ENCODE results near the gene FAM89B. TPM values are rescaled to one million over a fixed set of nuclear protein-coding genes. Genes with fewer than 3 reads are reported as not detected.
A peak's percentile ranks its signal among the peaks of the same experiment; 100 is the strongest.

The FAM89B gene
- total RNA-seq, 4 donors from 2014 or later: 86.6 to 154 (median 119) TPM

DNA sequence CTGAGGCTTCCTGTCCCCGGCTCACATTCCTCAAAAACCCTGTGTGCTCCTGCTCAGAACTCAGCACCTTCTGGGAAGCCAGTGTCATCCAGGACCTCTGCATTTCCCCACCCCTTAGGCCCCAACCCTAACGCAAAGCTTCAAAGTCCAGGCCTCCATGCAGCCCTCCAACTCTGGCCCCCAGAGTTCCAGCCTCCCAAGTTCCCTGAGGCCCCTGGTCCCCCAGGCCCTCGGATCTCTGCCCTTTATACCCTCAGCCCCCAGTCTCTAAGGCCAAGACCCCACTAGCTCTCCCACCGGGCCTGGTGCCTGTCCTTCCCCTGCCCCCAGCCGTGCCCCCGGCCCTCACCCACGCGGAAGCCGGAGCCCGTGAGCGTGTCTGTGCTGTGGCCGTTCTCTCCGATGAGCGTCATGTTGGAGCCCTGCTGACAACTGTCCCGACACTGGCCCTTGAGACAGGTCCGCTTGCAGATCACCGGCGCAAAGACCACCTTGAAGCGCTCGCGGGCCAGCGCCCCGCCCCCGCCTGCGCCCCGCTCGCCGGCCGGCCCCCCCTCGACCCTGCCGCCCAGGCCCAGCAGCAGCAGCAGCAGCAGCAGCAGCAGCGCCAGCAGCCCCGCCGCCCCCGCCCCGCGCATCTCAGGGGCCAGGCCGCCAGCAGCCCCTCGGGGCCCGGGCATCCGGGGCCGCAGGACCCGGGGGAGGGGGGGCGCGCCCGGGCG is 14.9 kb upstream of the FAM89B start:
- peak overlapping the region; percentile 95 to 99 (median 97) for H3K27ac ChIP-seq
- H3K4me1 ChIP-seq: peaks cover 61% of the 10 kb centered on the region in 2 donors
- H3K9me3 ChIP-seq: no peaks in the 10 kb centered on the region
- in situ Hi-C loops (cut with MboI; ENCODE audit: low sequenced_read_pairs in 4 of 4): no loop called here
- ATAC-seq: no peak
- intact Hi-C loops (cut with DNase I; ENCODE audit: low total_unique reads): loop anchor here (1.0 kb wide), 1 partner anchor 17 kb away; no protein-coding TSS in a partner anchor
- H3K36me3 ChIP-seq: no peaks in the 10 kb centered on the region
- H3K4me3 ChIP-seq: peak overlapping the region; percentile 55 to 70 (median 63)
- TF ChIP-seq POLR2A (IDR thresholded peaks at IDR 0.05): no peak
- TF ChIP-seq, protein P1, sequence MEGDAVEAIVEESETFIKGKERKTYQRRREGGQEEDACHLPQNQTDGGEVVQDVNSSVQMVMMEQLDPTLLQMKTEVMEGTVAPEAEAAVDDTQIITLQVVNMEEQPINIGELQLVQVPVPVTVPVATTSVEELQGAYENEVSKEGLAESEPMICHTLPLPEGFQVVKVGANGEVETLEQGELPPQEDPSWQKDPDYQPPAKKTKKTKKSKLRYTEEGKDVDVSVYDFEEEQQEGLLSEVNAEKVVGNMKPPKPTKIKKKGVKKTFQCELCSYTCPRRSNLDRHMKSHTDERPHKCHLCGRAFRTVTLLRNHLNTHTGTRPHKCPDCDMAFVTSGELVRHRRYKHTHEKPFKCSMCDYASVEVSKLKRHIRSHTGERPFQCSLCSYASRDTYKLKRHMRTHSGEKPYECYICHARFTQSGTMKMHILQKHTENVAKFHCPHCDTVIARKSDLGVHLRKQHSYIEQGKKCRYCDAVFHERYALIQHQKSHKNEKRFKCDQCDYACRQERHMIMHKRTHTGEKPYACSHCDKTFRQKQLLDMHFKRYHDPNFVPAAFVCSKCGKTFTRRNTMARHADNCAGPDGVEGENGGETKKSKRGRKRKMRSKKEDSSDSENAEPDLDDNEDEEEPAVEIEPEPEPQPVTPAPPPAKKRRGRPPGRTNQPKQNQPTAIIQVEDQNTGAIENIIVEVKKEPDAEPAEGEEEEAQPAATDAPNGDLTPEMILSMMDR (IDR thresholded peaks at IDR 0.05 in 4 of 5, conservative IDR thresholded peaks at IDR 0.05 in 1 of 5): no peak
- H3K27me3 ChIP-seq: no peaks in the 10 kb centered on the region
- DNase-seq: no peak

DNA sequence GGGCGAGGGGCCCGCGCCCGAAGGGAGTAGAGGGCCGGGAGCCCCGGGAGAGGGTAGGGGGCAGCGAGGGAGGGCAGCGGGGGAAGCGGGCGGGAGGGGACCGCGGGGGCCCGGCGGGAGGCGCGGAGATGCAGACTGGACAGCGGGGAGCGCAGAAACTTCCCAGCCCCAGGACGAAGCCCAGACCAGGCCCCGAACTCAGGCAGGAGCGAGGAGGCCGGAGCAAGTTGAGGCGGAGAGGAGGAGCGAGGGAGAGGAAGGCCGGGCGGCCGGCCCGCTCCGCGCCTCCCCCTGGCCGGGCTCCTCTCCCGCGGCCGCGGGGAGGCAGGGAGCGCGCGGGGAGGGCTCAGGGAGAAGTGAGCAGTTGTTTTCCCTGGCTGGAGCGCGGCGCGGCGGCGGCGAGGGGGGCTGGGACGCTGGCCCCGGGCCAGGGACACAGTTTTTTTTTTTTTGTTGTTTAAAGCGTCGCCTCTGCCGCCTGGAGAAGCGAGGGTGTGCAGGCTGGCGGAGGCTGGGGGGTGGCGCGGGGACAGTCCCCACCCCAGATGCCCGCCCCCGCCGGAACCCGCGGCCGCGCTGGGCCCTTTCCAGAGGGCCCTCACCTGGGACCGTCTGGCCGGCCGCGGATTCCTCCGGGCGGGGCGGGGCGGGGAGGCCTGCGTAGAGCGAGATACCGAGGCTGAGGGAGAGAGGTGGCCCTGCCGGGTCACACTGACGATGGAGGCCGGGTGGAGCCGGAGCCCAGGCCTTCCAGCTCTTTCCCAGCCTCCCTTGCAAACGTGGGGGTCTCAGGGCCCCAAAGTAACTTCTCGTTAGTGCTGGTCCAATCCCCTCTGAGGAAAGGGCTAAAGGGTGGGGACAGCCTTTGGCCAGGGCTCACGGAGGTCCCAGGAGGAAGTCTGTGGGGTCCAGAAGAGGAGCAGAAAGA is 14.1 kb upstream of the FAM89B start, which contains the start of gene LTBP3:
Gene LTBP3 (minus strand): TSS at position 358 of the 928 bp plus-strand sequence. CDS start 400 bp downstream, outside the sequence.
- ATAC-seq: peak; percentile 67 to 73
- Histone ChIP-seq H3K27me3 (no peaks in the 10 kb centered on the region), H3K4me1 (peaks cover 61 to 62% of the 10 kb centered on the region in 2 donors), H3K4me3 (peak within 1 kb of the TSS; percentile 55 to 70 (median 63)), H3K9me3 (no peaks in the 10 kb centered on the region), H3K27ac (peak within 1 kb of the TSS; percentile 95 to 99 (median 97)), H3K36me3 (no peaks in the 10 kb centered on the region)
- peak; percentile 67 to 86 for DNase-seq
- in situ Hi-C loops (cut with MboI; ENCODE audit: low sequenced_read_pairs in 4 of 4) (no loop called here), intact Hi-C loops (cut with DNase I; ENCODE audit: low total_unique reads) (loop anchor here (1.0 kb wide), 1 partner anchor 18 kb away; no protein-coding TSS in a partner anchor)
- peak; percentile 52 to 54 for TF ChIP-seq POLR2A (IDR thresholded peaks at IDR 0.05)
- TF ChIP-seq, protein P1 (IDR thresholded peaks at IDR 0.05 in 4 of 5, conservative IDR thresholded peaks at IDR 0.05 in 1 of 5): peak in 3 of 5 experiments; percentile 18 to 27 (median 24)

DNA sequence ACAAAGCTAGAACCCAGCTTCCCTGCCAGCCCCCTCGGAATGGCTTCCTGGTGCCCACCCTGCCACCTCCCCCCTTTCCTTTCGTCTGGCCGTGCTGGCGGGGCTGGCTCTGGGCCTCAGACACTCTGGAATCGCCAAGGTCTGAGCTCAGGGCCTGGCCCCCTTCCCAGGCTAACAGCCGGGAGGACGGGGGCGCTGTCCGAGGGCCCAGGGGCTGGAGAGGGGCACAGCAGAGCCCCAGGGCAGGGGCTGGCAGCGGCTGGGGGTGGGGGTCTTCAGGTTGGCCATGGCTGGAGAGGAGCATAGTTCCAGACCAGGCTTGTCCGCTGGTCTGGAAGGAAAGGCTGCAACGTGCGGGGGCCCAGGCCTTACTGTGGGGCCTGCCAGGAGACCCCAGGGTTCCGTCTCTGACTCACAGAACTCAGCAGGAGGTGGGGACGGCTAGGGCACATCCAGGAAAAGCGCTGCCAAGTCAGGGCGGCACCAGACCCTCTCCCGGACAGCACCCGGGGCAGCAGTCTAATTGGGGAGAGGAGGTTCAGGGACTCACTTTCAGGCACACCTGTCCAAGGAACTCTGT is 13.3 kb upstream of the FAM89B start:
- Histone ChIP-seq H3K36me3 (no peaks in the 10 kb centered on the region), H3K27ac (peak overlapping the region; percentile 95 to 99 (median 97)), H3K4me3 (peak overlapping the region; percentile 55 to 70 (median 63)), H3K9me3 (no peaks in the 10 kb centered on the region), H3K4me1 (peaks cover 61 to 62% of the 10 kb centered on the region in 2 donors), H3K27me3 (no peaks in the 10 kb centered on the region)
- intact Hi-C loops (cut with DNase I; ENCODE audit: low total_unique reads) (loop anchor here (1.0 kb wide), 1 partner anchor 19 kb away; no protein-coding TSS in a partner anchor), in situ Hi-C loops (cut with MboI; ENCODE audit: low sequenced_read_pairs in 4 of 4) (no loop called here)
- TF ChIP-seq, protein P1 (IDR thresholded peaks at IDR 0.05 in 4 of 5, conservative IDR thresholded peaks at IDR 0.05 in 1 of 5): peak in 1 of 5 experiments; percentile 13
- no peak for TF ChIP-seq POLR2A (IDR thresholded peaks at IDR 0.05)
- ATAC-seq (peak; percentile 22 to 43), DNase-seq (peak in 1 of 2 donors; percentile 71)

- peak overlapping the region; percentile 95 to 99 (median 97) for H3K27ac ChIP-seq
- H3K4me1 ChIP-seq: peaks cover 61 to 62% of the 10 kb centered on the region in 2 donors
- H3K27me3 ChIP-seq: no peaks in the 10 kb centered on the region
- ATAC-seq (no peak), DNase-seq (no peak)
- intact Hi-C loops (cut with DNase I; ENCODE audit: low total_unique reads): no loop called here
- no peak overlapping the region for H3K4me3 ChIP-seq
- no peaks in the 10 kb centered on the region for H3K9me3 ChIP-seq
- H3K36me3 ChIP-seq: no peaks in the 10 kb centered on the region
- TF ChIP-seq, protein P1 (IDR thresholded peaks at IDR 0.05 in 4 of 5, conservative IDR thresholded peaks at IDR 0.05 in 1 of 5): no peak
- no peak for TF ChIP-seq POLR2A (IDR thresholded peaks at IDR 0.05)
- in situ Hi-C loops (cut with MboI; ENCODE audit: low sequenced_read_pairs in 4 of 4): no loop called here
Observed at GRCh38 chr11:65559535-65559934, 12.8 kb upstream of the FAM89B start.

Measured in gastrocnemius medialis (tissue), 4 donors.